T-cell (primary cell): ENCODE data around the gene GLIS1. TPM values are rescaled to one million over a fixed set of nuclear protein-coding genes. Genes with fewer than 3 reads are reported as not detected.

Experiments
- ATAC-seq, 4 experiments: fragments of 200-7000 bp in 3 of 4; fragments of 150-1000 bp in 1 of 4; cut with Tn5 transposase; replicated peaks in 1 of 4; 1 replicate in 3 of 4; 2 replicates in 1 of 4; pipeline ENCODE4 v1.10.0; 2021; ENCODE audit warnings: moderate library complexity in 3 of 4, mild to moderate bottlenecking in 2 of 4, moderate number of reproducible peaks in 1 of 4
- CTCF ChIA-PET, 2 donors: fragments of 300-600 bp; sonication (Branson Sonifier 250); formaldehyde crosslinking; loops; one replicate each; lab custom pipeline; 2022; ENCODE audit warnings: antibody characterized with exemption in 2 of 2; lab: Charles Lee
- POLR2A ChIA-PET, 2 donors: fragments of 300-600 bp; sonication (Branson Sonifier 250); formaldehyde crosslinking; loops; one replicate each; lab custom pipeline; 2022; ENCODE audit warnings: antibody characterized with exemption in 2 of 2; lab: Charles Lee
- DNase-seq, 35 experiments: peaks; one replicate each; pipeline versions ENCODE4 v3.0.0 to v3.0.0-alpha.2; 2013 to 2023
- H3K27ac ChIP-seq: one replicate; pipeline ENCODE4 v1.5.1; 2013; ENCODE audit warnings: low read length
- H3K27me3 ChIP-seq, 2 experiments: replicated peaks in 1 of 2; 1 replicate in 1 of 2; 2 replicates in 1 of 2; pipeline versions ENCODE4 v1.6.1 to v1.7.0; 2013; ENCODE audit warnings: low read length in 1 of 2, mixed read lengths in 1 of 2; ENCODE audit not compliant: control insufficient read depth in 2 of 2, insufficient read depth in 2 of 2; ENCODE audit errors: extremely low read depth in 1 of 2
- H3K36me3 ChIP-seq, 2 donors: 1 replicate in 1 of 2; 2 replicates in 1 of 2; pipeline versions ENCODE4 v1.6.1 to v1.7.0; 2013; ENCODE audit warnings: low read length in 1 of 2; ENCODE audit not compliant: control insufficient read depth in 2 of 2, insufficient read depth in 1 of 2; ENCODE audit errors: extremely low read depth in 1 of 2
- H3K4me1 ChIP-seq, 2 experiments: 1 replicate in 1 of 2; 2 replicates in 1 of 2; pipeline versions ENCODE4 v1.6.1 to v1.7.0; 2013; ENCODE audit warnings: low read length in 2 of 2, mixed read lengths in 1 of 2; ENCODE audit not compliant: insufficient read depth in 2 of 2, control insufficient read depth in 1 of 2; ENCODE audit errors: extremely low read depth in 1 of 2
- H3K4me3 ChIP-seq, 2 donors: 1 replicate in 1 of 2; 2 replicates in 1 of 2; pipeline versions ENCODE4 v1.5.1 to v1.7.0; 2013; ENCODE audit warnings: mild to moderate bottlenecking in 2 of 2, low read length in 1 of 2, moderate library complexity in 1 of 2; ENCODE audit not compliant: control insufficient read depth in 1 of 2; ENCODE audit errors: extremely low read depth in 1 of 2
- H3K9me3 ChIP-seq: 2 replicates; pipeline ENCODE4 v1.7.0; 2013
- H3K27ac Mint-ChIP-seq, 2 donors: one replicate each; pipeline ENCODE4 v1.8.0; 2020 to 2021; ENCODE audit warnings: mild to moderate bottlenecking in 2 of 2, mixed read lengths in 2 of 2
- H3K27me3 Mint-ChIP-seq, 2 donors: one replicate each; pipeline ENCODE4 v1.8.0; 2021 to 2022; ENCODE audit warnings: mixed read lengths in 2 of 2
- H3K36me3 Mint-ChIP-seq: one replicate; pipeline ENCODE4 v1.8.0; 2021; ENCODE audit warnings: mixed read lengths
- H3K4me1 Mint-ChIP-seq, 3 donors: one replicate each; pipeline ENCODE4 v1.8.0; 2020 to 2022; ENCODE audit warnings: mixed read lengths in 3 of 3, mild to moderate bottlenecking in 1 of 3
- H3K4me3 Mint-ChIP-seq, 3 donors: one replicate each; pipeline ENCODE4 v1.8.0; 2020 to 2022; ENCODE audit warnings: mild to moderate bottlenecking in 3 of 3, mixed read lengths in 3 of 3, moderate library complexity in 3 of 3
- H3K9me3 Mint-ChIP-seq, 3 donors: one replicate each; pipeline ENCODE4 v1.8.0; 2020 to 2022; ENCODE audit warnings: mixed read lengths in 3 of 3
- WGBS: methylation state at CpG from one replicate; pipeline ENCODE4 v1.1.5; 2013; ENCODE audit warnings: missing lambda C conversion rate; ENCODE audit not compliant: insufficient coverage; 5-methylcytosine and 5-hydroxymethylcytosine counted together
- total RNA-seq, 35 experiments: library from RNA in 6 of 35; stranded (reverse) in 6 of 35; fragments of 120-200 nt in 1 of 35; gene quantifications; one replicate each; pipeline versions ENCODE4 v1.2.1 to v1.2.4 and lab custom pipeline; 2013 to 2026

The GLIS1 gene
- total RNA-seq, 5 donors from 2014 or later (not counting 1 experiment from before 2014, with no cell fraction given), result not detected

- H3K27ac Mint-ChIP-seq, result no peak overlapping the region
- DNase-seq (peak in 1 of 35 experiments; percentile 39), ATAC-seq (peak in 1 of 4 experiments; percentile 21)
- peaks cover 4 to 5% of the 10 kb centered on the region in 2 donors for H3K27me3 Mint-ChIP-seq
- Histone ChIP-seq H3K4me3 (no peak overlapping the region), H3K4me1 (peaks cover 0 to 9% of the 10 kb centered on the region in 2 experiments), H3K27ac (no peak overlapping the region), H3K27me3 (peaks cover 0 to 8% of the 10 kb centered on the region in 2 experiments), H3K36me3 (no peaks in the 10 kb centered on the region), H3K9me3 (no peaks in the 10 kb centered on the region)
- no peaks in the 10 kb centered on the region for H3K36me3 Mint-ChIP-seq
- WGBS, result 58% methylated on average over 4 of the region's 8 CpGs
- POLR2A ChIA-PET, result no interaction called here
- CTCF ChIA-PET, result no interaction called here
- H3K4me3 Mint-ChIP-seq, result no peak overlapping the region
- no peaks in the 10 kb centered on the region for H3K4me1 Mint-ChIP-seq
- H3K9me3 Mint-ChIP-seq, result no peaks in the 10 kb centered on the region
Observed at GRCh38 chr1:53553734-53554509, 185.0 kb downstream of the GLIS1 start.

GRCh38 chr1:53552981-53553733 lies 185.8 kb downstream of the GLIS1 start:
- H3K9me3 ChIP-seq, result no peaks in the 10 kb centered on the region
- H3K4me3 Mint-ChIP-seq, result no peak overlapping the region
- no peaks in the 10 kb centered on the region for H3K9me3 Mint-ChIP-seq
- DNase-seq, result no peak
- peaks cover 4 to 5% of the 10 kb centered on the region in 2 donors for H3K27me3 Mint-ChIP-seq
- H3K27me3 ChIP-seq, result peaks cover 0 to 8% of the 10 kb centered on the region in 2 experiments
- H3K27ac ChIP-seq, result no peak overlapping the region
- WGBS, result 54% methylated on average over 5 of the region's 10 CpGs
- H3K36me3 Mint-ChIP-seq, result no peaks in the 10 kb centered on the region
- no peaks in the 10 kb centered on the region for H3K4me1 Mint-ChIP-seq
- ChIA-PET POLR2A (no interaction called here), CTCF (no interaction called here)
- H3K4me1 ChIP-seq, result peaks cover 0 to 9% of the 10 kb centered on the region in 2 experiments
- H3K27ac Mint-ChIP-seq, result no peak overlapping the region
- H3K4me3 ChIP-seq, result no peak overlapping the region
- ATAC-seq, result no peak
- H3K36me3 ChIP-seq, result no peaks in the 10 kb centered on the region

GRCh38 chr1:53552146-53552861 lies 186.7 kb downstream of the GLIS1 start:
- Mint-ChIP-seq H3K4me1 (no peaks in the 10 kb centered on the region), H3K9me3 (no peaks in the 10 kb centered on the region), H3K27me3 (peaks cover 4 to 5% of the 10 kb centered on the region in 2 donors), H3K36me3 (no peaks in the 10 kb centered on the region), H3K27ac (no peak overlapping the region), H3K4me3 (no peak overlapping the region)
- ATAC-seq (no peak), DNase-seq (no peak)
- 62% methylated on average over 3 of the region's 10 CpGs for WGBS
- Histone ChIP-seq H3K27ac (no peak overlapping the region), H3K36me3 (no peaks in the 10 kb centered on the region), H3K4me3 (no peak overlapping the region), H3K9me3 (no peaks in the 10 kb centered on the region), H3K27me3 (peaks cover 0 to 8% of the 10 kb centered on the region in 2 experiments), H3K4me1 (peaks cover 0 to 9% of the 10 kb centered on the region in 2 experiments)
- CTCF ChIA-PET, result no interaction called here
- POLR2A ChIA-PET, result no interaction called here

GRCh38 chr1:53551428-53551995 lies 187.5 kb downstream of the GLIS1 start:
- Histone ChIP-seq H3K4me1 (peaks cover 0 to 9% of the 10 kb centered on the region in 2 experiments), H3K9me3 (no peaks in the 10 kb centered on the region), H3K27me3 (peaks cover 0 to 11% of the 10 kb centered on the region in 2 experiments), H3K4me3 (no peak overlapping the region), H3K36me3 (no peaks in the 10 kb centered on the region), H3K27ac (no peak overlapping the region)
- ATAC-seq (no peak), DNase-seq (no peak)
- ChIA-PET POLR2A (no interaction called here), CTCF (no interaction called here)
- H3K4me3 Mint-ChIP-seq, result no peak overlapping the region
- 81% methylated on average over 8 of the region's 8 CpGs for whole genome bisulfite sequencing
- no peaks in the 10 kb centered on the region for H3K9me3 Mint-ChIP-seq
- H3K27ac Mint-ChIP-seq, result no peak overlapping the region
- peaks cover 4 to 5% of the 10 kb centered on the region in 2 donors for H3K27me3 Mint-ChIP-seq
- no peaks in the 10 kb centered on the region for H3K4me1 Mint-ChIP-seq
- H3K36me3 Mint-ChIP-seq, result no peaks in the 10 kb centered on the region

GRCh38 chr1:53550201-53550741 lies 188.7 kb downstream of the GLIS1 start:
- CTCF ChIA-PET, result no interaction called here
- Histone ChIP-seq H3K4me1 (peaks cover 0 to 9% of the 10 kb centered on the region in 2 experiments), H3K4me3 (no peak overlapping the region), H3K27ac (no peak overlapping the region), H3K36me3 (no peaks in the 10 kb centered on the region), H3K27me3 (peaks cover 0 to 16% of the 10 kb centered on the region in 2 experiments), H3K9me3 (no peaks in the 10 kb centered on the region)
- Mint-ChIP-seq H3K27ac (no peak overlapping the region), H3K4me3 (no peak overlapping the region), H3K36me3 (no peaks in the 10 kb centered on the region), H3K4me1 (no peaks in the 10 kb centered on the region), H3K9me3 (no peaks in the 10 kb centered on the region), H3K27me3 (peaks cover 4 to 5% of the 10 kb centered on the region in 2 donors)
- no peak for DNase-seq
- 71% methylated on average over 3 of the region's 7 CpGs for WGBS
- POLR2A ChIA-PET, result no interaction called here
- no peak for ATAC-seq

- WGBS, result 86% methylated on average over 2 of the region's 3 CpGs
- Mint-ChIP-seq H3K4me1 (no peaks in the 10 kb centered on the region), H3K9me3 (no peaks in the 10 kb centered on the region), H3K27ac (no peak overlapping the region), H3K27me3 (peaks cover 4 to 5% of the 10 kb centered on the region in 2 donors), H3K36me3 (no peaks in the 10 kb centered on the region), H3K4me3 (no peak overlapping the region)
- ChIA-PET POLR2A (no interaction called here), CTCF (no interaction called here)
- DNase-seq (no peak), ATAC-seq (no peak)
- Histone ChIP-seq H3K36me3 (no peaks in the 10 kb centered on the region), H3K9me3 (no peaks in the 10 kb centered on the region), H3K4me3 (no peak overlapping the region), H3K4me1 (peaks cover 0 to 9% of the 10 kb centered on the region in 2 experiments), H3K27ac (no peak overlapping the region), H3K27me3 (peaks cover 0 to 15% of the 10 kb centered on the region in 2 experiments)
Observed at GRCh38 chr1:53549781-53550180, 189.2 kb downstream of the GLIS1 start.
